OCI-LY1 (cell line): ENCODE measurements around the gene PECR.

ENCODE experiments used
- EZH2 ChIP-seq: fragments of 200-600 bp; sonication (generic), shearing (Covaris generic); IDR thresholded peaks from 2 replicates; pipeline ENCODE4 v1.8.0; 2017; ENCODE audit warnings: borderline replicate concordance, mixed run types, mild to moderate bottlenecking, antibody characterized with exemption, low read length, moderate library complexity, mixed read lengths
- TF ChIP-seq, protein P1 (sequence below): fragments of 200-600 bp; sonication (generic), shearing (Covaris generic); IDR thresholded peaks from 2 replicates; pipeline ENCODE4 v1.5.1; 2017; ENCODE audit warnings: mild to moderate bottlenecking, antibody characterized with exemption, low read length, moderate library complexity, mixed read lengths

GRCh38 chr2:216016581-216016980, 65.0 kb downstream of the PECR start:
- TF ChIP-seq, protein P1, sequence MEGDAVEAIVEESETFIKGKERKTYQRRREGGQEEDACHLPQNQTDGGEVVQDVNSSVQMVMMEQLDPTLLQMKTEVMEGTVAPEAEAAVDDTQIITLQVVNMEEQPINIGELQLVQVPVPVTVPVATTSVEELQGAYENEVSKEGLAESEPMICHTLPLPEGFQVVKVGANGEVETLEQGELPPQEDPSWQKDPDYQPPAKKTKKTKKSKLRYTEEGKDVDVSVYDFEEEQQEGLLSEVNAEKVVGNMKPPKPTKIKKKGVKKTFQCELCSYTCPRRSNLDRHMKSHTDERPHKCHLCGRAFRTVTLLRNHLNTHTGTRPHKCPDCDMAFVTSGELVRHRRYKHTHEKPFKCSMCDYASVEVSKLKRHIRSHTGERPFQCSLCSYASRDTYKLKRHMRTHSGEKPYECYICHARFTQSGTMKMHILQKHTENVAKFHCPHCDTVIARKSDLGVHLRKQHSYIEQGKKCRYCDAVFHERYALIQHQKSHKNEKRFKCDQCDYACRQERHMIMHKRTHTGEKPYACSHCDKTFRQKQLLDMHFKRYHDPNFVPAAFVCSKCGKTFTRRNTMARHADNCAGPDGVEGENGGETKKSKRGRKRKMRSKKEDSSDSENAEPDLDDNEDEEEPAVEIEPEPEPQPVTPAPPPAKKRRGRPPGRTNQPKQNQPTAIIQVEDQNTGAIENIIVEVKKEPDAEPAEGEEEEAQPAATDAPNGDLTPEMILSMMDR, result no peak
- TF ChIP-seq EZH2, result no peak
